Endometrial microvascular endothelial cells (primary cell): ENCODE data around the gene KCNMA1. TPM values are rescaled to one million over a fixed set of nuclear protein-coding genes. Genes with fewer than 3 reads are reported as not detected.
"Not testable (repeated sequence)": the region's sequence is repeated elsewhere in the genome, so short reads cannot be mapped to it uniquely, and the experiment has no call there.

ENCODE experiments used
- in situ Hi-C: cut with HindIII; loops from 2 replicates; pipeline ENCODE4 v1.10.0; 2017; ENCODE audit warnings: low sequenced_read_pairs, low pct_unique_long_range_greater_than_20kb; ENCODE audit errors: inconsistent ontology term
- total RNA-seq: library from RNA; depleted of rRNA; stranded (reverse); fragments of >200 nt; gene quantifications from one replicate; pipeline ENCODE4 v1.2.3, GENCODE V29; 2015; ENCODE audit errors: inconsistent ontology term

The KCNMA1 gene
- total RNA-seq, 1 donor from 2014 or later: 0.09 TPM

GRCh38 chr10:77422491-77423338 is 214.9 kb downstream of the KCNMA1 start:
- in situ Hi-C loops: no loop called here

- in situ Hi-C loops: no loop called here
These were observed 216.0 kb downstream of the KCNMA1 start for GRCh38 chr10:77421591-77421990.

GRCh38 chr10:77420947-77421523 is 216.6 kb downstream of the KCNMA1 start:
- in situ Hi-C loops: no loop called here

DNA sequence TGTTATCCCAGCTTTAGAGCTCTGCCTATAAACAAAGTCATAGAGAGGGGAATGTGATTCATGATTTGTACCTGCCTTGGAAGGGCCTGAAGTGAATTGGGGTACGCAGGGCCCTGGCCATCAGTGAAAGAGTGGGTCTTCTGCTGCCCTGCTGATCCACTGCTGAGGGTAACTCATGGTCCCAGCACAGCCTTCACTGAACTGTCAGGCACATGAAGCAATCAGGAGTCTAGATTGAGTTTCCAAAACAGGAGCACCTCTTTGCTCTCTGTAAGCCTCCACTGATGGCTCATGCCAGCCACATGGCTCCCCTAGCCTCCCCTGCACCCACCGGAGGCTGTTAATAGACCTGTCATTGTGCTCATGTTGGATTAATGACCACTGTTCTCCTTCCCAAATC is 217.6 kb downstream of the KCNMA1 start:
- in situ Hi-C loops: no loop called here

DNA sequence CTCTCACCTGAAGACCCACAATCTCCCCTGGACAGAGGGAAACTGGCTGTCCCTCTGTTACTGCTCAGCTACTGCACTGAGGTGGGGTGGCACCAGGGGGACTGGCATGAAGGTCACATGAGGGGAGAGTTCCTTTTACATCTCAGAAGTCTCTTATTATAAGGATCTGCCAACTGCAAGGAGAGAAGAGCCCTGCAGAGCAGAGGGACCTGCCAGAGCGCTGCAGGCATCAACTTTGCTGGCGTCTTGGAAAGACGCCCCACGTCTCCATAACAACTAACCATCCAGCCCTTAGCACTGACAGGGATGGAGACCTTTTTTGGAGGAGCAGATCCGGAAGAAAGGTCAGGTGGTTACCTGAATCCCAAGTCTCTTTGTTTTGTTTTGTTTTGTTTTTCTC is 218.6 kb downstream of the KCNMA1 start:
- in situ Hi-C loops: no loop called here

DNA sequence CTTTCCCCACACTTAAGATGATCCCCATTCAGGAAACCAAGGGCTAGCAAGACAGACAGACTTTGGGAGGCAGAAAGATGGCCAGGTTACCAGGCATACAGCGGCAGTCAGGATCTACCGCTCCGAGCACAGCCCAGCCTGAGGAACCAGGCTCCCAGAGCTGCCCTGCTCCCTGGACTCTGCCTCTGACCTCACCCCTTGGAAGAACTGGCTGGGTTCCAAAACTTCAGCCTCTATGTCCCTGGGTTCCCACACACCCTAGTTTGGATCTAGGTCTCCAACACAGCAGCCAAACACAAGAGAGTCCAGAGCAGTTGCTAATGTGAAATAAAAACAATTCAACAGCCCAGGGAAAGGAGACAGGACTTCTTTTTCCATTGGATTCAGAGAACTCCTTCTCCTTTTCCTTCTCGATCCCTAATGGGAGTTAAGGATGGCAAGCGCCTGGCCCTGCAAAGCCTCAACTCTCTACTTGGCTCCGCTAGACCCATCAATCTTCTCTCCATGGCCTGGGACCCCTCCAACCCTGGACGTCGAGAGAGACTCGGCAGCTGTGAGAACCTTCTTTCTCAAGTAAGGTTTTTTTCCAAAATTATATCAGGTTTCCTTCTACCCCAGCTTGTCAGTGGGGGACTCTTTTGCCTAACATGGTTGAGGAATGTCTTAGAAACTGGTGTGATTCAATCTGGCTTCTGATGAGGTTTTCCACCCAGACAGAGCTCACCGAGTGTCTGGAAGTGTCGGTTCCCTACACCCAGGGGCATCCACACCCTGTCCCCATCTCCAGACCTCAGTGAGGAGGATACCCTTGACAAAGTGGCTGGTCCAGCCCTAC is 219.6 kb downstream of the KCNMA1 start:
- in situ Hi-C loops: no loop called here

DNA sequence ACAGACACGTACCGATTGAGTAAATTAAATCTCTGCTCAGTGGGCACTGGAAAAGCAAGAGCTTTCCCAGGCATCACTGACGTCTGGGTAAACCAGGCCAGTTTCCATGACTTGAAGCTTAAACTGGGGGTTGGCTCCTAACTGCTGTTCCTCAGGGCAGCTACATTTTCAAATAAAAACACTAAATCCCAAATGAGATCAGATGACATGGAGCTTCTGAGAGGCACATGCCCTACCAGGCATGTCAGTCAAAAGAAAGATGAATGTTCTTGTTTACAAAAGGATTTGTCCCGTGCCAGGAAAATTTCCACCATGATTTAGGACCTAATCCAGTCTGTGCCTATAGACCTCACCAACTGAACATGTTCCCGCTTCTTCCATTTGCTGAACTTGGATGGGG is 220.2 kb downstream of the KCNMA1 start:
- in situ Hi-C loops: no loop called here

DNA sequence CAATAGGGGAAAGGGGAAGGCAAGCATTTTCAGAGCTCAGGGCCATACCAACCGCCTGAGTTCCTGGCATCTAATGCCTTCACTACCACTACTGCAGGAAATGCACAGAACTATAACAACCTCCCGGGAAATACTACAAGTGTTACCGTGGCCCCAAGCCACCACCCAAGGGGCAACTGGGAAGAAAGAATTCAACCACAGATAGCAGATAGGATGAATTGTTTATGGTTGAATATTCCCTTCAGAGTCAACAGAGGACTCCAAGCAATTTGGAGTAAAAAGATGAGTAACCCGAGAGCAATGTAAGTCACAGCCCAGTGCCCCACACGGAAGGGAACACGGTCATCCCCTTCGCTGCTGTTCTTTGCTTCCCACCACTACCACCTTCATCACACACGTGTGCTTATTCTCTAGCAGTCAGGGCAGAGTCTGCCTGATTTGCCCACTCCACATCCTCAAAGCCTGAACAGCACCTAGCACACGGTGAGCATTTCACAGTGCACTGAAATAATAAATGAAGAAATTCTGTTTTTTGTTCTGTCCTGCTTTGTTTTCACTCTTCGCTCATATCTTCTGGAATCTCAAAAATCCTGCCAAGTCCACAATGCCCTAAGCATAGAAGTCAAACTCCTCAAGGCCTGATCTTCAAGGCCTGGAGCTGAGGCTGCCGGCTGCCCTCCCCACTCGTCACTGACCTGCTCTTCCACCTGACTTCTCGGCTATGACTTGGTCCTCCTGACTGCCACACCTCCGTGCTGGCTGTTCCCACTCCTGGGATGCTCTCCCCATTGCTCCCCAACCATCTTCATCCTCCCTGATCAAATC is 221.1 kb downstream of the KCNMA1 start:
- in situ Hi-C loops: no loop called here

GRCh38 chr10:77415313-77415960 is 222.2 kb downstream of the KCNMA1 start:
- in situ Hi-C loops: no loop called here

DNA sequence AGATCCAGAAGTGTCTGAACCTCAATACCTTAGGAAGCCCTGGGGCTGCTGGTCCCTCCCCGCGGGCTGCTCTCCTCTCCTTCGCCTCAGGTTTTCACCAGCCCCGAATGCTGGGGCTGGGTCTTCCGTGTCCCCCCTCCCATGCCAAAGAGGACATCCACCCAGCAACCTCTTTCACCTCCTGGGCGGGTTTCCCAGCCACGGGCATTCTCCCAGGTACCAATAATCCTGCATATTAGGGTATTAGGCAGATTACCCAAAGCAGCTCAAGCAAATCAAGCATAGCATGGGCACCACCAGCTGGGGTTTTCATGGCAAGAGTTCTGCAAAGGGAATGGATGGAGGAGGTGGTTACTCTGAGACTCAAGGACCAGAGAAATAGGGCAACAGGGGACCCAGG is 224.4 kb downstream of the KCNMA1 start:
- in situ Hi-C loops: no loop called here

DNA sequence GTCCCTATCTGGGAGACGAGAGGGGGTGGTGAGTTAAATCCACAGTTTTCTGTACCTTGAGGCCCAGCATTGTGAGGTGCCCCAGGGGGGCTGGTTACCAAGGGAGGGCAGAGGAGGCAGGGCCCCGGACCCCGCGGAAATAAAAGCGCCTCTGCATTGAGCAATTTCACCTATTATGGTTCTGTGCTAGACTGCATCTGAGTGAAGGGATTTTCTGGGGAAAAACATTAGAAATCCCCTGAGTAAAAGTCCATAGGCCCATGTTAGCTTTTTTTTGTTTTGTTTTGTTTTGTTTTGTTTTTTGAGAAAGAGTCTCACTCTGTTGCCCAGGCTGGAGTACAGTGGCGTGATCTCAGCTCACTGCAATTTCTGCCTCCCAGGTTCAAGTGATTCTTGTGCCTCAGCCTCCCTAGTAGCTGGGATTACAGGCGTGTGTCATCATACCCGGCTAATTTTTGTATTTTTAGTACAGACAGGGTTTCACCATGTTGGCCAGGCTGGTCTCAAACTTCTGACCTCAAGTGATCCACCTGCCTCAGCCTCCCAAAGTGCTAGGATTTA is 225.0 kb downstream of the KCNMA1 start:
- in situ Hi-C loops: not testable (repeated sequence)

DNA sequence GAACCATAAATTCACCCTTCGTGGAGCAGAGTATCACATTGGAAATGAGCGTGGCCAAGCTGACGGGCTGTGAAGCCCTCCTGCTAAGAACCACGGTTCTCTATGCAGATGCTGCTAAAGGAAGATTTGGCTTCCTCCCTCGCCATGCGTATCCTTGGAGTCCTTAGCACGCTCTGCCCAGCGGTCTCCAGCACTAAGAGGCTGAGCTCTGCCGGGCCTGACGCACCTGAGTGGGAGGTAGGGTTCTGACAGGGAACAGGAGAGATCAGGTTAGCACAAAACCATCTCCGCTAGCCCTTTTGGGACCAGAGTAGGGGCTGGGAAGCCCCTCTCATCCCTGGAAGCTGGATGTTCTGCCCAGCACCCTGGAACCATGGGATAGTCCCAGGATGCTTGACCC is 225.8 kb downstream of the KCNMA1 start:
- in situ Hi-C loops: no loop called here

DNA sequence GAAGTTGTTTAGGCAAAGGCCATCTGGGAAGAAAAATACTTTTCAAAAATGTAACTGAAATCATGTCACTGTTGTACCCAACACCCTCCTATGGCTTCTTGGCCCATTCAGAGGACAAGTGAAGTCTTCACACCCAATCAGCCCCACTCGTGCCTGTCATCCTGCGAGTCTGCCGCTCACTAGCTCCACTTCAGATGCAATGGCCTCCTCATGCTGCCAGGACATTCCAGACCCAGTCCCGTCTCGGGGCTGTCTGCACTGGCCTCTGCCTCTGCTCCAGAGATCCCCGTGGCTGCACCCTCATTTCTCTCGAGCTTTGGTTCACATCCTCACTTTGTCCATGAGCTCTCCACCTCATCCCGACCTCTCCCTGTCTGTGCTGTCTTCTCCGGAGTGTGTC is 227.1 kb downstream of the KCNMA1 start:
- in situ Hi-C loops: no loop called here

- in situ Hi-C loops: no loop called here
These were observed 227.7 kb downstream of the KCNMA1 start for GRCh38 chr10:77409697-77410471.

DNA sequence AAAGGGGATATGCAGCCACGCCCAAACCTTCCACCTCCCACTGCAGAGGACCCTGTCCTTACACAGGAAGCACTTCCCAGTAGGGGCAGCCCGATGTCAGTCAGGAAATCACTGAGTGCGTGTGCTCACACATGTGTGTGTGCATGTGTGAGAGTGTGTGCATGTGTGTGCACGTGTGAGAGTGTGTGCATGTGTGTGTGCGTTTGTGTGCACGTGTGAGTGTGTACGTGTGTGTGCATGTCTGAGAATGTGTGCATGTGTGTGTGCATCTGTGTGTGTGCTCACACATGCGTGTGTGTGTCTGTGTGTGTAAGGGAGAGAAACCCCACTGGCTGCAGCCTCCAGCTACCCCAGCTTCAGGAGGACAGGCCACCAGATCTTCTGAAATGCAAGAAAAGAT is 229.3 kb downstream of the KCNMA1 start:
- in situ Hi-C loops: no loop called here

- in situ Hi-C loops: no loop called here
These were observed 230.7 kb downstream of the KCNMA1 start for GRCh38 chr10:77406764-77407430.

DNA sequence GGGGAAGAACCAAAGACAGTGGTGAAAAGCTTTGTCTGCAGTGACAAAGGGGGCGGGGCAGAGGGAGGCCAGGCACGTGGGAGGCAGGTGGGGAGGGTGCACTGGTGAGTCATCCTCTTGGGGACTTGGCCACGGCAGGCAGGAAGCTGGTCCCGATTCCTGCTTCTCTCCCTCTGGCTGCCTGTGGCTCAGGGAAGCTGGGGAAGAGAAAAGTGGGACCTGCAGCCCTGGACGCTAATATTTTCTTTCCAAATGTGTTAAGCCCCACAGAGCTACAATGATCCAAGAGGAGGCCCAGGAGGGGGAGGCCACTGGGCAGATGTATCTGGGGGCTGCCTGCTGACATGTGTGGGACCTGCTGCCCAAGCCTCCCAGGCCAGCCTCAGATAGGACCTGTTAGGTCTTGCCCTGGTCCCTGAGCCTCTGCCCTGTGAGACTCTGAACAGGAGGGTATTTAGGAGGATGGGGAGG is 231.8 kb downstream of the KCNMA1 start:
- in situ Hi-C loops: no loop called here
